Measurements from ENCODE around the gene RNU6-9.

GRCh38 chr19:887072-887471 is 6.2 kb upstream of the RNU6-9 start:
- no peak for TF ChIP-seq SRSF9 (IDR thresholded peaks at IDR 0.05; ENCODE audit: borderline replicate concordance, insufficient read depth, low read depth, low read length, poor library complexity, severe bottlenecking)
- no peak for TF ChIP-seq CTCF (CRISPR knock-in tag; IDR thresholded peaks at IDR 0.05)
- TF ChIP-seq KDM3A (CRISPR knock-in tag; IDR thresholded peaks at IDR 0.05; ENCODE audit: low read depth), result no peak
- TF ChIP-seq, protein P1, sequence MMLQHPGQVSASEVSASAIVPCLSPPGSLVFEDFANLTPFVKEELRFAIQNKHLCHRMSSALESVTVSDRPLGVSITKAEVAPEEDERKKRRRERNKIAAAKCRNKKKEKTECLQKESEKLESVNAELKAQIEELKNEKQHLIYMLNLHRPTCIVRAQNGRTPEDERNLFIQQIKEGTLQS (CRISPR knock-in tag; IDR thresholded peaks at IDR 0.05), result no peak
- no peak for TF ChIP-seq POLR2AphosphoS5 (IDR thresholded peaks at IDR 0.05; ENCODE audit: low read depth, low read length)
- no peak for TF ChIP-seq NBN (conservative IDR thresholded peaks at IDR 0.05)
- TF ChIP-seq, protein P2, sequence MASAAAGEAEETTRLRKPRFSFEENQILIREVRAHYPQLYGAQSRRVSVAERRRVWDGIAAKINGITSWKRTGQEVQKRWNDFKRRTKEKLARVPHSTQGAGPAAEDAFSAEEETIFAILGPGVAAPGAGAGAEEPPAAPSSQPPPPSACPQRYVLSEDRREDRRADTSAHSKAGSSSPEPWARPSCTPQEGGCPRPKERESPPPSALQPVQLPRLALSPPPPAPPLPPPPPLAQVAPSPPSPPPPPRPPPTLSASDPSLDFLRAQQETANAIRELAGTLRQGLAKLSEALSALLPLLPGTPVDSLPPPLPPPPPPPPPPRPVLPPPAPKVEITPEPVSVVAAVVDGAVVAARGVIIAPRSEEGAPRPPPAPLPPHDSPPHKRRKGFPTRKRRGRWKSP (CRISPR knock-in tag; IDR thresholded peaks at IDR 0.05), result no peak
- TF ChIP-seq FOXK2 (IDR thresholded peaks at IDR 0.05), result no peak
- TF ChIP-seq ZNF3 (CRISPR knock-in tag; IDR thresholded peaks at IDR 0.05), result no peak

All from HepG2 (cell line).